T-helper 9 cell (primary cell): ENCODE results near the gene HCFC1.

Source experiments
- DNase-seq: peaks from one replicate; pipeline ENCODE4 v3.0.0-alpha.2; 2020

Gene HCFC1

DNA sequence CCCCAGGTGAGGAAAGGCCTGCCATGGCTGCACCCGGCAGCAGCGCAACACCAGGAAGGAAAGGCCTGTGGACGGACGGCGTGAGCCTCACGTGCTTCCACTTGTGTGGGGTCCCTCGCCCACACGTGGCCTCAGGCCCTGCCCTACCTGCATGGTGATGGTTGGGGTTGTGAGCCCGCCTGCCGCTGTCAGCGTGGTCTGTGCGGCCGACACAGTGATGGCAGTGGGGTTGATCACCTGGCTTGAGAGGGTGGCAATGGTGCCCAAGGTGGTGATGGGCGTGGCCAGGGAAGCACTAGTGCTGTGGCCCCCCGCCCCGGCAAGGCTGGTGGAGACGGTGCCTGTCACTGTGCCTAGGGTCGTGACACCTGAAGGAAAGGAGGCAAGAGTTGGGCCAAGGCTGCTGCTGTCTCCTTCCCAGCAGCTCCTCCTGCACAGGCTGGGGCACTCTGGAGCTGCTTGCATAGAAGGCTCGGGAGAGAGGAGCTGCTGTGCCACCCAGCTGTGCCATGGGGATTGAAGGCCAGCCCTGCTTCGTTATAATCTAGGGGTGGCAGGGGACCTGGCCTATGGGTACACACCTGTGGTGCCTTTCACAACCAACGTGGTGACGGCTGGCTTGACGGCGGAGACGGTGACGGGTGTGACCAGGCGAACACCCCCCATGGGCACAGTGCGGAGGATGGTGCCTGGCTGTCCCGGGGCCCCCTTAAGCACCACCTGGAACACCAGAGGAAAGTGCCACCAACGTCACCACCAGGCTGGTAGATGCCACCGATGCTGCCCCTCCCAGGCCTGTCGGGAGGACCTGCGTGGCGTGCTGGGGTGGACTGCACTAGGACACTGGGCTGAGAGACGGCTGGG is 15.3 kb downstream of the HCFC1 start:
- DNase-seq: no peak

DNA sequence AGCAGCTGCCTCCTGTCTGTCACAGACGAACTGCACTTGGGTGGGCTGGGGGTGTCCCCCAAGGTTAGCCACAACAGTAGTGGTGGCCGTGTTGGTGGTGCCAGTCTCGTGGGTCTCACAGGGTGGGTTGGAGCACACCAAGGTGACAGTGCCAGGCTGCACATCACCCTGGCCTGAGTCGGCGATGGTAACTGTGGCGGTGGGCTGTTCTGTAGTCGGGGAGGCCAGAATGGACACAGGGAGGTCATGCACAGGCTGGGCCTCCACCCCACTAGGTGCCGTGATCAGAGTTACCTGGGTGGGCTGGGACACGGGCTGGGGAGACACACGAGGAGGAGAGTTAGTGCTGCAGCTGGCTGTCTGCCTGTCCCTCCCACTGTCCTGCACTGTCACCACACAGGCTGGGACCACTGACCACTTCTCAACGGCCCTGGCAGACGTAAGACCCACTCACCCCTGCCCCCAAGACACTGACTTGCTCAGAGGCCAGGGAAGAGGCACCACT is 16.3 kb downstream of the HCFC1 start:
- DNase-seq: no peak

DNA sequence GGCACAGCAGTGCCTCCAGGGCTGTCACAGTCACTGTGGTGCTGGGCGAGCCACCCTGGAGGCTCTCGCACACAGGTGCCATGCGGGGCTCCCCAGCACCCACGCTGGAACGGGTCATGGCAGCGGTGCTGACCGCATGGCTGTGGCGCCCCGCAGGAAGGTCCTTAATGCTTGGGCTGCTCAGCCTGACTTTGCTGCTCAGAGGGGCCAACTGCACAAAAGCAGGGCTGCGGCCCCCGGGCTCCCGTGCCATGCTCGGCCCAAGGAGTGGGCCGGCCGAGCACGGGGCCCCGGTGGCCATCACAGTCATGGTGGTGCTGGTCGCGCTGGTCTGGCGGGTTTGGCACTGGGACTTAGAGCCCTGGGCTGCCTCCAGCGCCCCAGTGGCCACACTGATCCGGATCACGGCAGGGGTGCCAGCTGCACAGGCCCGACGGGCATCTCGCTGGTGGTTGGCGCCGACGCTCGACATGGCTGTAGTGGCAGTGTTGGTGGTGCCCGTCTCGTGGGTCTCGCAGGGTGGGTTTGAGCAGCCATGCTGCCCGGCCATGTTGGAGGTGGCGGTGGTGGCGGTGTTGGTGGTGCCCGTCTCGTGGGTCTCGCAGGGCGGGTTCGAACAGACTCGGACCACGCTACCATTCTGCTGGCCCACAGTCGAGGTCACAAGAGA is 16.9 kb downstream of the HCFC1 start:
- no peak for DNase-seq

DNA sequence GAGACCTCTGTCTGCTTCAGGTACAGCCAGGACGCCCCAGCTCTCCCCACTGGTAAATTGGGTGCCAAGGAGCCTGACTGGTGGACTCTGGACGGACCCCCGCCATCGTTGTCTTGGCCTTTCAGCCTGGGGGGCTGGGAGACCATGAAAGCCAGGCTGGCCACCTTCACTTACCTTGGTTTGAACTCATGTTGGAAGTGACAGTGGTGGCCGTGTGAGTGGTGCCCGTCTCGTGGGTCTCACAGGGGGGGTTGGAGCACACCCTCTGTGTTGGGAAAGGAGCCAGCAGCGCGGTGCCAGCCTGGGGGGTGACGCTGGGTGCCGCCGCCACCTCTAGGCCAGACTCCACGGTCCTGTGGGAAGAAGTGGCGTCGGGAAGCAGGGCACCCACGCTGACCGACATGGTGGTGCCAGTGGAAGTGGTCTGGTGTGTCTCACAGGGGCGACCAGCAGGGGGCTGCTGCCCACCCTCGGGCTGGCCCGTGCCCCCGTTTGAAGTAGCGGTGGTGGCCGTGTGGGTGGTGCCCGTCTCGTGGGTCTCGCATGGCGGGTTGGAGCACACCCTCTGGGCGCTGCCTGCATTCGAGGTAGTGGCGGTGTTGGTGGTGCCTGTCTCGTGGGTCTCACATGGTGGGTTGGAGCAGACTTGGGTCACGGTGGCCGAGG is 17.6 kb downstream of the HCFC1 start:
- DNase-seq: no peak

DNA sequence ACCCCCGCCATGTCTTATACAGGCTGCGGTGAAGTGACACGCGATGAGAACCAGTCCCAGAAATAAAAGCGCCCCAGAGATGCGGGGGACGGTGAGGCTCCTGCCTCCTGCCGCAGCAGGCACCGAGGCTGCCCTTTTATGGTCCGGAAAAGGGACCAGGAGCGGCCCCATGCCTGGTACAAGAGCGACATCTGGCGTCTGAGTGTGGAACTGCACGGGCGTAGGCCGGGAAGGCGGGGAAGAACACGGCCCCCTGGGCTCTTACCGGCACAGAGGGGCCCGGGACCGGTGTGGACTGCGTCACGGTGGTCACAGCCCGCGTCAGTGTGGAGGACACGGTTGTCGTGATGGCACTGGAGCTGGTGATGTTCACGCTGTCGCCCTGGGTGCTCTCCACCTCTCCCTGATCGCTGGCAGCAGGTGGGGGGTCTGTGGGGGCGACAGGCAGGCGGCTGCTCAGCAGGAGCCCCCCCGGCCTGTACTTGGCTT is 18.2 kb downstream of the HCFC1 start:
- peak; percentile 80 for DNase-seq

DNA sequence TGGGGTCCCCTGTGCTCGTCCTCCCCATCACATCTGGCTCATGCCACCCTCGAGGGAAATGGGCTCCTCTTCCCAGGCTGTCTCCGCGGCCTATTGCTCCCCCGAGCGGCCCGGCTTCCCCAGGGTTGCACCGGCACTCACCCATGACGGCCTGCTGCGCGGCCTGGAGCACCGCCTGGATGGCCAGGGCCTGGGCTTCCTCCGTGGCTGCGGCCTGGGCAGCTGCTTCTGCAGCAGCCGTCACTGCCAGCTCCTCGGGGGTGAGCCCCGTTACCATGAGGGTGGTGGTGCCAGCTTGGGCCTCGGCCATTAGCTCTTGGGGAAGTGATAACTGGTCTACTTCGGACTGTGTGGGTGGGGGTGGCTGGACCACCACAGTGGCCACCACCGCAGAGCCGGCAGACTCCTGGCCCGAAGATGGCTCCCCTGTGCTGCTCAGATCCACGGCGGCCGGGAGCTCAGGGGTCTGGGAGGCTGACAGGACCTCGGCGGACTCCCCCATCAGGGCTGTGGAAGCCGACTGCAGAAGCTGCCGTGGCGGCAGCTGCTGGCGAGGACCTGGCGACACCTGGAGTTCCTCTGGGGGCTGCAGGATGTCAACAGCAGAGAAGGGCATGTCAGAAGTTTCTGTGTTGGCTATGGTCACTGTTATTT is 19.1 kb downstream of the HCFC1 start:
- no peak for DNase-seq

DNA sequence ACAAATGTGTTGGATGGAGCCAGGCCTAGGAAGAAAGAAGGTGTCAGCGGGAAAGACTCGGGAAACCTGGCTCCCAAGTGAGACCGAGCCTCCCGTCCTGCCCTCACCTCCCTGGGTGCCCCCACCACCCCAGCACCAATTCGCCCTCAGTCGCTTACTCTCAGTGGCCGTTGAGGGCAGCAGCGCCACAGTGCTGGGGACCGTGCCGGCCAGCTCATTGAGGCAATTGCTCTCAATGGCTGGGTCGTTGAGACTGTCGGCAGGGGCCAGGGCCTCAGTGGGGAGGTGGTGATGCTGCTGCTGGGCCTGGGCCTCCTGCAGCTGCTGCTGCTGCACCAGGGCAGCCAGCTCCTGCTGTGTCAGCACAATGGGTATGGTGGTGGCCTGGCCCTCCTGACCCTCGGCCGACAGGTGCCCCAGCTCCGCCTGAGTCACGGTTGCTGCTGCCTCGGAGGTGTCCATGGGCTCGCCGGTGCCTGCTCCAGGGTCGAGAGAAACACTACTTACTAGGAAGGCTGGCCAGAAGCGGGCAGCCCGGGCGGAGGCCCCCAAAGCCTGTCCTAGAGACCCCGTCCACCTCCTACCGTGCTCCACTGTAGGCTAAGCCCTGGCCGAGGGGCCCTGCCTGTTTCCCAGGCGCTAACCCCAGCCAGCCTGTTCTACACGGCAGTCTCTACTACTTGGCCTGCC is 19.8 kb downstream of the HCFC1 start:
- DNase-seq: no peak

DNA sequence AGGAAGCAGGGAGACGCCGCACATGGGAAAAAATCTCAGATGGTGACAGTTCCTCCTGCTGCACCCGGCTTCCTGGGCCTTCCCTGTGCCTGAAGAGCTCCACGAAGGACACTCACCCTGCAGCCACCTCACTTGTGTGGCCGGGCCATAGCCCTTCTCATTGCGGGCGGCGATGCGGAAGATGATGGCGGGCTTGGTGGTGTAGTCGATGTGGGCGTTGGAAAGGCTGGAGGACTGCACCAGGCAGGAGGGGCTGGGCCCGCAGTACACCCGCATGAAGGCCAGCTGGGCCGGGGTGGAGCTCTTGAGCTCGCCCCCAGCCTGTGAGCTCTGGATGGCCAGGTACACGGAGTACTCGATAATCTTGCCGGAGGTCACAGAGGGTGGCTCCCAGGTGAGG is 21.5 kb downstream of the HCFC1 start:
- no peak for DNase-seq

DNA sequence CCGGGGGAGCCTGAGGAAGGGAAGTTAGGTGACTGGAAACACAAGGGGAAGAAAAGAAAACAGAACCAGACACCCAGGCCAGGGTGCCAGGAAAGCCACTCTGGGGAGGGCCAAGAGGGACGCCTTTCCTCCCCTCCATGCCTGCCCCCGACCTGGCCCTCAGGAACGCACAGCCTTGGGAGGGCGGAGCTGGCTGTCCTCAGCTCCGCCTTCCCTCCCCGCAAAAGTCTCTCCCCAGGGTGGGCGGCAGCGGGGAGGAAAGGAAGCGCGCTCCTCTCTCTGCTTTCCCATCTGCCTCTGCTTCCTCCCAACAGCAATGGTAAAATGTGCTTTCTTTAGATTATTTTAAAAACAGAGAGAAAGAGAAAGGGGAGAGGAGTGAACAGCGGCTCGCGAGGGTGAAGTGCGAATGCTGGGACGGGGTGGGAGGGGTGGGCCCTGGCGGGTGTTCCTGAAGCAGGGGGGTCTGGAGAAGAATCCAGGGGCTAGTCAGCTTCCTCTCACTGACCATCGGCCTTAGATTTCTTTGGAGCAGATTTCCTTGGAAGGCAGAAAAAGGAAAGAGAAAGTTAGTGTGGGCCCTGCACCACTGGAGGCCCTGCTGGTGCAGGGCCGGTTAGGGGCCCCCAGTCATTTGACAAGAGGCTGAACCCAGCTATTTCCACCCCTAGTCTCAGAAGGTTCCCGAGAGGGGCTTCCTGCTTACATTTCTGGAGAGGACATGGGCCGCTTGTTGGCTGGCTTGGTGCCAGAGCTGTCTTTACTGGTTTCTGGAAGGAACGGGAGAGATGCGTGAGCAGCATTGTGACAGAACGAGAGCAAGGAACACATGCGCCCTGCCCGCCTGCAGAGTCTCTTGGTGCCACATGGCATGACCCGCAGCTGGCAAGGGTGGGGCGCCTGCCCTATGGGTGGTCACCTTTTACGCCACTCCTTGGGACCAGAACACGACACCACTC is 22.5 kb downstream of the HCFC1 start:
- no peak for DNase-seq

DNA sequence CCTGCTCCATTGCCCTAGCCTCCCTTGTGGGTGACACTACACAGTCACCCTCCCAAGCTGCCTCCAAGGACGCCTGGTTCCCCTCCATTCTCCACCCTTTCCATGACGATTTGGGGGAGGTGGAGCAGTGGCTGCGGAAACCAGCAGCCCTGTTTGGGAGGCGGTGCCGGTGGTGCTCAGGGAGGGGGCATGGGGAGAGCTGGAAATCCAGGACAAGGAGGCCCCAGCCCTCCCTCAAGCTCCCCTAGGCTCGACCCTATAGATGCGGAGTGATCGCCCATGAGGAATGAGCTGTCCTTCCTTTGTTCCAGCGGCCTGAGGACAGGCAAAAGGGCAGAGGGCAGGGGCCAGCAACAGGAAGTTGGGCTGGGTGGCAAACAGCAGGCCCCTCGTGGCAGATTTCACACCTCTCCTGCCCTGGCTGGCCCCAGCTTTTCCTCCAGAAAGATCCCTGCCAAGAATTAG is 23.6 kb downstream of the HCFC1 start:
- no peak for DNase-seq

DNA sequence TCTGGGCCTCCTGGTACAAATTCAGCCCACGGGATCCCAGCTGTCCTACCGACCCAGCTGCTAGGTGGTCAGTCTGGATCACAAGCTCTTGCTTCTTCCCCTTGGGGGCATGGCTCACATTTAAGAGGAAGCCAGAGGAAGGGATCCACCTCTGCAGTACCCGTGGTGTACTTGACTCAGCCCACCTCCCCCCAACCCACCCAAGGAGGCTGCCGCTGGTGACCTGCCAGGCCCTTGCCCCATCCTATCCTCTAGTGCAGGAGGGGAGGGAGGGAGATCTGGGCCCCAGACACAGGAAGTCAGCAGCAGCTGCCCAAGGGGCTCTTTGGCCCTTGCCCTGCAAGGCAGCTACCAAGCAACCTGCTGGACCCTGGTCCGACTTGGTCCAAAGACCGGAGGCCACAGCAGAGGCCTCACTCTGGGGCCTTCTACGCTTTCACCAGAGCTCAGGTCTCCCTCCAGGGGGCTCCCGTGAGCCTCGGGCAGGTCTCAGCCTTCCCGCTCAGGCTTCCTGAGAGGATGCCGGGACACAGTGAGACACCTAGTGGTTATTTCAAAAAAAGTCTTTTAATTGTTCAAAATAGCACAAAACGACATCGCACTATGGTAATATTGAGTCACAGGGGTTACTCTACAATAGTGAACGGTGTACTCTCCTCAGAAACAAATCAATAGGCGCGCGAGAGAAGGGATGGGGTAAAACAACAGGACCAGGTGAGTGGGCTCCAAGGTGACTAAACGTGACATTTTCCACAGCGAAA is 24.4 kb downstream of the HCFC1 start:
- peak; percentile 73 for DNase-seq

DNA sequence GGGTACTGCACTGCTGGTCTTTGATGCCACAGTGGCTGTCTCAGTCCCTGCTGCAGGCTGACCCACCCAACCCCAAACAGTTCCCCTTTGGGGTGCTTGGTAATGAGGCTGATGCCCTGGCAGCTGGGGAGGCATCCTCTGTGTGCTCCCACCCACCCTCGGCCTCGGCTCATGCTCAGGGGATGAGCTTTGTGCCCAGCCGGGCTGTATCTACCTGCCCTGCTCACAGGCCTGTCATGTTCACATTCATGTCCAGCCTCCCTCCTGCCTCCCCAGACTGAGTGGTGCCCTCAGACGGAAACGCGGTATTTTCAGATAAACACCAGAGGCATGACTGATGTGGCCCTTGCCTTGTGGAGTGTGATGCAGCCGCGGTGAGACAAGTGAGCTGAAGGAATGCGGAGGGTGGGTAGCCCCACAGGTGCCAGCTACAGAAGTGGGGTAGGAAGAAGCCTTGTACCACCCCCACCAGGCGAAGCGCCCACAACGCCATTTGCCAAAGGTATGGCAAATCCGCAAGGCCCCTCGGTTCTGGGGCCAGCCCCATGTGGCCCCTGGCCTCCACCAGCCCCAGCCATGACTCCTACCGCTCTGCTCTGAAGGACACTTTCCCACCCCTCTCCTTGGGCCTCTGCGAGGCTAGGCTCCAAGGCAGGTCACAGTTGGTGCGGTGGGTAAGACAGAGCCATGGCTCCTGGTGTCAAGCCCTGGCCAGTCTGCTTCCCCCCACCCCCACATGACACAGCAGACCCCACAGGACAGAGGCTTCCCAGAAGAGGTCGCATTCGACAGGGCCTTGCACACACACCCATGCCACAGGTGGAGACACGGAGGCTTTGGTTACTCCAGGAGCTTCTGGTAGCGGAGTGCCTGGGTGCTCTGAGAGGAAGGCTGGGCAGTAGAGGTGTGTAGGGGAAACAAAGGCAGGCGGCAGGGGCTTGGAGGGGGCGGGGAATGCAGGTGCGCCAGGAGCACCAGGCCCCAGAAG is 25.4 kb downstream of the HCFC1 start:
- DNase-seq: no peak

DNA sequence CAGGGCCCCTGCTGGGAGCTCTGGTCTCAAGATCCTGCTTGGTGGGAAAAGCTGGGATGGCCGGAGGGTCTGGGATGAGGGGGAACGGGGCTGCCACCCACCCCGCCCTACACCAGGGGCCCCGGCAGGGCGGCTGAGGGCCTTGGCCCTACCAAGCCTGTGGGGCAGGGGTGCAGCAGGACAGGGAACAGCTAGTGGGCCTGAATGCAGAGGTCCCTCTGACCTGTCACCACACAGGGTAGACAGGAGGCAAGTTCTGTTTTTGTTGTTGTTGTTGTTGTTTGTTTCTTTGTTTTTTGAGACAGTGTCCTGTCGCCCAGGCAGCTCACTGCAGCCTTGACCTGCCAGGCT is 26.8 kb downstream of the HCFC1 start:
- DNase-seq: no peak

DNA sequence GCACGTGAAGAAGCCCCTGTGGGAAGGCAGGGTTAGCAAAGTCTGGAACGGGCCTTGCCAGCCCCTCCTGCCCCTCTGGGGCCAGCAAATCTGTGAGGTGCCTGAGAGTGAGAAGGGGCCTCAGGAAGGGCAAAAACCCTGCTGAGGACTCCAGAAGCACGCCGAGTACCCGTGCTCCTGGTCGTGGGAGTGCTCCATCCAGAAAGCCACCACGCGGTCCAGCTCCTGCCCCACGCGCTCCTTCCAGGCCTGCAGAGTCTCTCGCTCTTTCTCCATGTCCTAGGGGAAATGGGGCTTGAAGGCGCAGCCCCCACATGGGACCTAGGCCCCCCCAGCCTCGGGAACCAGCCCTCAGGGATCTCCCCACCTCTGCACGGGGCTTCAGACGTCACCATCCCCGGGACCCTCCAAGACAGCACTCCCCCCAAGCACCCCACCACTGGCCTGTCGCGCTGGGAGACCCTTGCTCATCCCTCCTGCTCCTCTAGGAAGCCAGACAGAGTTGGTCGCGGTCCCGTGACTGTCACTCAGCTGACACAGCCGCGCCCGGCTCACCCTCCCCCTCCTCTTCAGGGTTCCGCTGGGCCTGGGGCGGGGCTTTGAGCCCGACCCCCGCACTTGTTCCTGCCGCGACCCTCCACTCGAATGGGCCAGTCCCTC is 27.3 kb downstream of the HCFC1 start, which contains the start of gene RENBP:
Gene RENBP (minus strand): TSS at position 504 of the 660 bp plus-strand sequence. CDS start 33 bp downstream, at position 471.
- no peak for DNase-seq

DNA sequence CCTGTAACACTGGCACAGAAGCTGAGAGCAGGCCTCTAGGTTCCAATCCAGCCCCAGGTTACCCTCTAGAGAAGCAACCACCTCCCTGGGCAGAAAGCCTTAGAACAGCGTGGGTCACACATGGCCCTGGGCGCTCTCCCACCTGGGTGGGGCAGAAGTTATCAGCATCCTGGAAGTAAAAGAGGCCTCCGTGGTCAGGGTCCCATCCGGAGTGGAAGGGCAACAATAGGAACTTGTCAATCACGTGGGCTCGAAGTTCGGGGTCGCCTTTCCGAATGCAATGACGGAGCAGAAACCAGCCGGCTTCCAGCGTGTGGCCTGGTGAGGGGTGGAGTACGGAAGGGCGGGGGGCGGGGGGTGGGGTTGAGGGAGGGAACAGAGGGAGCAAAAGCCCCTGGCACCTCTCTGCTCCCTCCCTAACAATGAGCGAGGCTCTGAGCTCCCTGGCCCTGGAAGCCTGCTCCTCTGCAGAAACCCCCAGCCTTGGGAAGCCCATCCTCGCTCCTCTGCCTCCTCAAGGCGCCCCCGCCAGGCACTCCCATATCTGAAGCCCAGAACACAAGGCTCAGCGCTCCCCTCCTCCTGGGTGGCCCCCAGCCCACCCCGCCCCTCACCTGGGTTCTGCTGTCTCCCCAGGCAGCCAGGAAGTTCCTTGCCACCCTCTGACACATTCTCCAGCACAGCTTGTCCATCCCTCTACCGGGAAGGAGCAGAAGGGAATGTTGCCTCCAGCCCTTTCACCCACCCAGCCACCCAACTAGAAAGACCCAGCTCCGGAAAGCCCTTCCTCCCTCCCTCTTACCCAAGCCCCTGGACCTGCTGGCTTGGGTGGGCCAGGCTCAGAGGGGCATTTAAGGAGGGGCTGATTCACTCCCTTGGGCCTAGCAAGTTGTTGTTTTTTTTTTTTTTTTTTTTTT is 30.0 kb downstream of the HCFC1 start:
- DNase-seq: no peak

DNA sequence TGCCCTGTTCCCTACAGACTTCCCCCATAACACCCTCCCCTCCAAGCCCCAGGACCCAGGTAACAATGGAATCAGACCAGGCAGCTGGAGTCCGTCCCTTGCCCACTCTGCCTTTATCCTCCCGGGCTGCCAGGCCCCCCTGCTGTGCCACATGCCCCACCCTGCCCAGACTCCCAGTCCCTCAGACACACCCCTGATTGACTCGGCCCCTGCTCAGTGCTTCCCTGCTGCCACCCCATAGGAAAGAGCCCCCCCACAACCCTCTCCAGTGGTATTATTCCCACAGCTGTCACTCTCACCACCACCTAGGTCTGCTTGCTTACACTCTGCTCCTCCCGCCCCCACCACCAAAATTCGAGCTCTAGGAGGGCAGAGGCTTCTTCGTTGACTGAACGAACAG is 32.0 kb downstream of the HCFC1 start:
- no peak for DNase-seq

DNA sequence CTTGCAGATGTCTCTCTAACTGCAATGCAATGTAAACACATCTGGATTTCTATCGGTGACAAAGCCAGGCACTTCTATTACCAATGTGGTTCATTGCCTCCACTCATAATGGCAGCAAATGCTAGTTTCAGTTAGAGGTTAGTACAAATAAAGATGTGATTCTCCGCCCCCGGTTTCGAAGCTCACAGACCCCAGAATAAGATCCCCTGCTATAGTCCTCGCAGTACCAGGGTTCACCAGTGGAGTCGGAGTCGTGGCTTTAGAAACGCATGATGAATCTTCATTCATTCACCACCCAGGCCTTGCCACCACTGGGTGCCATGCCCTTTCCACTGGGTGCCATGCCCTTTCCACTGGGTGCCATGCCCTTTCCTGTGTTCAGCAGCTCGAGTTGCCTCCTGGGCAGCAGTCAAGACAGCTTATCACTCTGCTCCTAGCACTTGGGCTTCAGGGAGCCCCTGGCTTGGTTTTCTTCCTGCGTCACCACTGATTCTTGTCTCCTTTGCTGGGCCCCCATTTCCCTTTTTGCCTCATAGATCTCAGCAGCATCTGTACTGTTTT is 33.3 kb downstream of the HCFC1 start:
- DNase-seq: no peak
